ENCODE measurements around the gene PHF11.

PHF11 gene

DNA sequence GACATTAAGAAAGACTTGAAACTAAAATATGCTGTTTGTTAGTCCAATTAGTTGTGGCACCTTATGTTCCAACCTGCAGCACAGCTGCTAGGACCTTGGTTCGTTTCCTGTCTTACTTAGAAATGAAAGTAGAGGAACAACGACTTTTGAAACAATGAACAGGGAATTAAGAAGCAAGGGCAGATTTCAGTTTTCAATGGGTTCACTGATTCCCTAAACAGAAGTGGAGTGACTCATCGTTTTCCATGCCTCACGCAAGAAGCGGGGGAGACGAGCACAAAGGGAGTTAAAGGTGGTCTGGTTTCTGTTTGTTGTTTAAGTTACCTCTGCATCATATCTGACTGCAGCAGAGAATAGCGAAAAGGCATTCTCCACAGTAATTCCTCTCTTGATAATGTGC is 44.8 kb downstream of the PHF11 start:
- H3K4me1 ChIP-seq = peaks cover 41 to 72% (median 55%) of the 10 kb centered on the region in 10 experiments
- peak overlapping the region; percentile 2 to 74 (median 54); a peak in 17 of 22 replicates for H3K9ac ChIP-seq
- H4K20me1 ChIP-seq = no peaks in the 10 kb centered on the region
- H3K4me3 ChIP-seq = peak overlapping the region in 8 of 10 experiments; percentile 2 to 26 (median 12); a peak in 7 of 20 replicates
- H3K4me2 ChIP-seq = peak overlapping the region; percentile 64 to 87 (median 76)
- no peak for TF ChIP-seq Cebpa-rat (IDR thresholded peaks at IDR 0.05)
- H3K27ac ChIP-seq = peak overlapping the region; percentile 12 to 96 (median 70); a peak in 20 of 22 replicates
- H3K27me3 ChIP-seq = no peaks in the 10 kb centered on the region
- no peaks in the 10 kb centered on the region for H3K9me3 ChIP-seq (replicated peaks in 1 of 11)
- H3K36me3 ChIP-seq = peaks cover 40 to 78% (median 62%) of the 10 kb centered on the region in 11 experiments

DNA sequence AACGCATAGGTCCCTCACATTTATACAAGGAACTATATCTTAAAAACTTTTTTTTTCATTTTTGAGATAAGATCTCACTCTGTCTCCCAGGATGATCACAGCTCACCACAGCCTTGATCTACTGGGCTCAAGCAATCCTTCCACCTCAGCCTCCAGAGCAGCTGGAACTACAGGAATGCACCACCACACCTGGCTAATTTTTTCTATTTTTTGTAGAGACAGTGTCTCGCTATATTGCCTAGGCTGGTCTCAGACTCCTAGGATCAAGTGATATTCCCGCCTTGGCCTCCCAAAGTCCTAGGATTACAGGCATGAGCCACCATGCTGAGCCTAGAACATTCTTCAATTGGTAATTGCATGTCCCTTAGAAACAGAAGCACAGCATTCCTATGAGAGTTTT is 47.9 kb downstream of the PHF11 start:
- peaks cover 68 to 94% (median 82%) of the 10 kb centered on the region in 11 experiments for H3K36me3 ChIP-seq
- H3K9me3 ChIP-seq (replicated peaks in 1 of 11) = no peaks in the 10 kb centered on the region
- peaks cover 24 to 40% (median 27%) of the 10 kb centered on the region in 10 experiments for H3K4me1 ChIP-seq
- no peak overlapping the region for H3K4me3 ChIP-seq
- no peak for TF ChIP-seq Cebpa-rat (IDR thresholded peaks at IDR 0.05)
- H3K4me2 ChIP-seq = no peak overlapping the region
- H3K27ac ChIP-seq = no peak overlapping the region
- no peaks in the 10 kb centered on the region for H4K20me1 ChIP-seq
- no peaks in the 10 kb centered on the region for H3K27me3 ChIP-seq
- no peak overlapping the region for H3K9ac ChIP-seq

DNA sequence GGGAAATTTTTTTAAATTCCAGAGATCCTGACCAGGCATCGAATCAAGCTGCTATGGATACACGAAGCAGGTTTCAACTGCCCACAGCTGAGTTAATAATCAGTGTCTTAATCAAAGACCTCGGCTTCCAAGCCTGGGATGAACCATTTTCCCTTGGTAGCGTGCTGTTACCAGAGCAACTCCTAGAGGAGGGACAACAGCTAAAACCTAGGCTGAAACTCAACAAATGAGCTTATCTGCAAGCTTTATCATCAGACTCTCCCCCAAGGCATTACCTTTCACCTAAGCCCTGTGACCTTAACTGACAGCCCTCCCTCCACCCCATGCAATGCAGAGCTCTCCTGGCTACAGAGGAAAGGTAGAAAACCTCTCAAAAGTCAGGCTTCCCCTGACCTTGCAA is 49.9 kb downstream of the PHF11 start:
- TF ChIP-seq Cebpa-rat (IDR thresholded peaks at IDR 0.05) = no peak
- H3K27ac ChIP-seq = 0 out of 22 replicates have a peak overlapping the region, but pooled peaks of 1 of the 11 experiments have one; percentile 1
- no peaks in the 10 kb centered on the region for H3K9me3 ChIP-seq (replicated peaks in 1 of 11)

DNA sequence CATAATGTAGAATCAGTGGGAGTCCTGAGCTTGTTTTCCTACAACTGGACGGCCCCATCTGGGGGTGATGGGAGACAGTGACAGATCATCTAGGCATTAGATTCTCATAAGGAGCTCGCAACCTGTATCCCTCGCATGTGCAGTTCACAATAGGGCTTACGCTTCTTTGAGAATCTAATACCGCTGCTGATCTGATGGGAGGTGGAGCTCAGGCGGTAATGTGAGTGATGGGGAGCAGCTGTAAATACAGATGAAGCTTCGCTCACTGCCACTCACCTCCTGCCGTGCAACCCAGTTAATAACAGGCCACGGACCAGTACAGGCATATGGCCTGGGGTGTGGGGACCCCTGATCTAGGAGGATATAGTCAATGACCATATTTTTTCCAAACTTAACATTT is 50.8 kb downstream of the PHF11 start:
- H3K36me3 ChIP-seq = peaks cover 87 to 100% (median 97%) of the 10 kb centered on the region in 11 experiments
- H3K4me2 ChIP-seq = no peak overlapping the region
- no peak for TF ChIP-seq Cebpa-rat (IDR thresholded peaks at IDR 0.05)
- H3K4me3 ChIP-seq = no peak overlapping the region
- H3K4me1 ChIP-seq = peaks cover 0 to 11% (median 6%) of the 10 kb centered on the region in 10 experiments; a peak in 12 of 20 replicates
- no peak overlapping the region for H3K9ac ChIP-seq
- H3K9me3 ChIP-seq (replicated peaks in 1 of 11) = no peaks in the 10 kb centered on the region
- H4K20me1 ChIP-seq = no peaks in the 10 kb centered on the region
- H3K27me3 ChIP-seq = no peaks in the 10 kb centered on the region
- H3K27ac ChIP-seq = no peak overlapping the region

More for the DNA sequence above, 49.9 kb downstream of the PHF11 start:
- Histone ChIP-seq H3K4me1 (peaks cover 5 to 20% (median 7%) of the 10 kb centered on the region in 10 experiments), H3K4me2 (no peak overlapping the region), H4K20me1 (no peaks in the 10 kb centered on the region), H3K4me3 (no peak overlapping the region), H3K9ac (no peak overlapping the region), H3K27me3 (no peaks in the 10 kb centered on the region), H3K36me3 (peaks cover 87 to 99% (median 95%) of the 10 kb centered on the region in 11 experiments)

DNA sequence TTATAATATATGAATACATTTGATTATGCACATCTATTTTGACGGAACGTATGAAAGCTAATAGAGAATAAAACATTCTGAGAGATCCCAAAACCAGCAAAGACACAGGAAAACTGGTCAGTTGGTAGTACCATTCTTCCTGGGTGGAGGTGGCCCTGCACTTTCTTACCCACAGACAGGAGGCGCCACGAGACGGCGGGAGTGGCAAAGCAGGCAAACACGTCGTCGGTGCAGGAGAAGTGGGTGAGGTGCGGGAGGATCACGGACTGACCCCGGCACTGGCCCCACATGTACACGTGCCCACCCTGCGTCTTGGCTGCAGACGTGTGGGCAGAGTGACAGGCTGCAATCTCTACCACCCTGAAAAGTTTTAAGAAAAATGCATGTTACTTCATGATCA is 53.5 kb downstream of the PHF11 start:
- H3K27me3 ChIP-seq = no peaks in the 10 kb centered on the region
- no peak overlapping the region for H3K27ac ChIP-seq
- TF ChIP-seq Cebpa-rat (IDR thresholded peaks at IDR 0.05) = no peak
- no peak overlapping the region for H3K9ac ChIP-seq
- peaks cover 91 to 100% (median 98%) of the 10 kb centered on the region in 11 experiments for H3K36me3 ChIP-seq
- H3K4me1 ChIP-seq = peaks cover 0 to 7% (median 2%) of the 10 kb centered on the region in 10 experiments; a peak in 6 of 20 replicates
- no peak overlapping the region for H3K4me2 ChIP-seq
- no peak overlapping the region for H3K4me3 ChIP-seq
- H3K9me3 ChIP-seq (replicated peaks in 1 of 11) = no peaks in the 10 kb centered on the region
- H4K20me1 ChIP-seq = no peaks in the 10 kb centered on the region

DNA sequence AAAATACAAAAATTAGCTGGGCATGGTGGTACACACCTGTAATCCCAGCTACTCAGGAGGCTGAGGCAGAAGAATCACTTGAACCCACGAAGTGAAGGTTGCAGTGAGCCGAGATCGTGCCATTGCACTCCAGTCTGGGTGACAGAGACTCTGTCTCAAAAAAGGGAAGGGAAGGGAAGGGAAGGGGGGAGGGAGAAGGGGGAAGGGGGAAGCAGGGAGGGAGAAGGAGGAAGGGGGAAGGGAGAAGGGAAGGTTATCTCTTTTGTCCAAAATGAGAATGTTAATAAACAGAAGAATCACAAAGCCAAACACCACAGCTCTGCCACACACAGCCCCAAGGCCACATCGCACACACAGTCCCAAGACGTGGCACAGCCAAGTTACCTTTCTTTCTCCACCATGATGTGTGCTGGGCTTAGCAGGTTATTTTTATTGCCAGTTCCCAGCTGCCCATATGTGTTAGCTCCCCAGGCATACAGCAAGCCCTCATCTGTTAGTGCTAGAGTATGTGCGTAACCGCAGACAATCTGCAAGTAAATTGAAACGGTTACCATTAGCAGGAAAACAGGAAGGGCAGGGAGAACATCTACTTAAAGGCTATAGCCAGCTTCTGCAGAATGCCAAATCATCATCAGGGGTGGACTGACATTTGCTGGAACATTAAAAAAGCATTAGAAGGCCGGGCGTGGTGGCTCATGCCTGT is 55.3 kb downstream of the PHF11 start:
- H3K36me3 ChIP-seq = peaks cover 91 to 100% (median 97%) of the 10 kb centered on the region in 11 experiments
- H3K4me1 ChIP-seq = peaks cover 0 to 7% (median 2%) of the 10 kb centered on the region in 10 experiments; a peak in 6 of 20 replicates
- no peak overlapping the region; a peak in 1 of 22 replicates for H3K27ac ChIP-seq

DNA sequence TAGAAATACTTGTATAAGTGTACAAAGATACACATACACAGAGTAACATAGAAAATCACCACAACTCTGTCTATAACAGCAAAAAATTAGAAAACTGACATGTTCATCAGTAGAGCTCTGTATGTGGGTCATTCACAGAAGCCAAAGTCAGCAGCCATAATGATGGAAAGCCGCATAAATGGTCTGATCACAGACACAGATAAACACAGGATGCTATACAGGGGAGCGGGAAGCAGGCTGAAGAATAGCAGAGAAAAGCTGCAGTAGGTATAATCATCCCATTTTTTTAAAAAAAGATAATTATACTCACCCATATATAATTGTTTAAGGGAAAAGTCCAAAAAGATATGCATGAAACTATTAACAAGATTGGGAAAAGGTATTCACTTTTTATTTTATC is 58.1 kb downstream of the PHF11 start:
- Histone ChIP-seq H3K36me3 (peaks cover 91 to 100% (median 97%) of the 10 kb centered on the region in 11 experiments), H3K9me3 (replicated peaks in 1 of 11) (peaks cover 0 to under 1% (median 0%) of the 10 kb centered on the region in 11 experiments; a peak in 4 of 22 replicates), H3K4me3 (no peak overlapping the region), H4K20me1 (no peaks in the 10 kb centered on the region), H3K27ac (no peak overlapping the region), H3K4me1 (peaks cover 0 to 7% (median 2%) of the 10 kb centered on the region in 10 experiments; a peak in 6 of 20 replicates), H3K27me3 (no peaks in the 10 kb centered on the region), H3K4me2 (no peak overlapping the region), H3K9ac (no peak overlapping the region)
- no peak for TF ChIP-seq Cebpa-rat (IDR thresholded peaks at IDR 0.05)

More for the DNA sequence above, 55.3 kb downstream of the PHF11 start:
- Histone ChIP-seq H3K4me3 (no peak overlapping the region), H3K27me3 (no peaks in the 10 kb centered on the region), H3K9me3 (replicated peaks in 1 of 11) (no peaks in the 10 kb centered on the region), H3K9ac (no peak overlapping the region), H4K20me1 (no peaks in the 10 kb centered on the region), H3K4me2 (peak overlapping the region in 3 of 11 experiments; percentile 3 to 55 (median 29); a peak in 3 of 22 replicates)
- no peak for TF ChIP-seq Cebpa-rat (IDR thresholded peaks at IDR 0.05)

DNA sequence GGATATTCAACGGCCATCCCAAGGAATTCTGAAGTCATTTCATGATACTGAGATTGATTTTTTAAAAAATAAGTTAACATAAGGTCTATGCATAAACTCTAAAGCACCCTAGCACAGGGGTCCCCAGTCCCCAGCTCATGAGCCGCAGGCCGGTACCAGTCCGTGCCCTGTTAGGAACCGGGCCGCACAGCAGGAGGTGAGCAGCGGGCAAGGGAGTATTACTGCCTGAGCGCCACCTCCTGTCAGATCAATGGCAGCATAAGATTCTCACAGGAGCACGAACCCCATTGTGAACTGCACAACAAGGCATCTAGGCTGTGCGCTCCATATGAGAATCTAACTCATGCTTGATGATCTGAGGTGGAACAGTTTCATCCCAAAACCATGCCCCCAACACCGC is 58.6 kb downstream of the PHF11 start:
- Histone ChIP-seq H3K4me2 (no peak overlapping the region), H3K4me1 (peaks cover 0 to 7% (median 2%) of the 10 kb centered on the region in 10 experiments; a peak in 6 of 20 replicates), H3K27ac (no peak overlapping the region), H3K36me3 (peaks cover 91 to 100% (median 97%) of the 10 kb centered on the region in 11 experiments), H3K9ac (no peak overlapping the region), H4K20me1 (no peaks in the 10 kb centered on the region), H3K9me3 (replicated peaks in 1 of 11) (peaks cover 0 to 5% (median 4%) of the 10 kb centered on the region in 11 experiments; a peak in 12 of 22 replicates), H3K27me3 (no peaks in the 10 kb centered on the region), H3K4me3 (no peak overlapping the region)
- no peak for TF ChIP-seq Cebpa-rat (IDR thresholded peaks at IDR 0.05)

DNA sequence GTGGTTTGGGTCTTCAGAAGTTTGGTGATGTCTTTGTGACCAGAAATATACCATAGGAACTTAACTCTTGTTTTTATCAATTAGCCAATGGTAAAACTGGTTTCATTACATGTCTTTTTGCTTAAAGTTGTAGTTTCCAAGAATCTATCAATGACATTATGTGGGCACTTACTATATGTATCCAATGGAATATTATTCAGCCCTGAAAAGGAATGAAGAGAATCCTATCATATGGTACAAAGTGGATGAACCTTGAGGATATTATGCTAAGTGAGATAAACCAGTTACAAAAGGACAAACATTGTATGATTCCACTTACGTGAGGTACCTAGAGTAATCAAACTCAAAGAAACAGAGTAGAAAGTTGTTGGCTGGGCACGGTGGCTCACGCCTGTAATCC is 63.3 kb downstream of the PHF11 start:
- peaks cover 85 to 100% (median 98%) of the 10 kb centered on the region in 11 experiments for H3K36me3 ChIP-seq
- H3K4me3 ChIP-seq = no peak overlapping the region
- H3K27ac ChIP-seq = no peak overlapping the region
- H4K20me1 ChIP-seq = no peaks in the 10 kb centered on the region
- H3K4me2 ChIP-seq = no peak overlapping the region
- no peaks in the 10 kb centered on the region for H3K27me3 ChIP-seq
- H3K9ac ChIP-seq = no peak overlapping the region
- H3K9me3 ChIP-seq (replicated peaks in 1 of 11) = peaks cover 0 to 10% (median 4%) of the 10 kb centered on the region in 11 experiments; a peak in 12 of 22 replicates
- peaks cover 0 to 7% (median 2%) of the 10 kb centered on the region in 10 experiments; a peak in 4 of 20 replicates for H3K4me1 ChIP-seq
- no peak for TF ChIP-seq Cebpa-rat (IDR thresholded peaks at IDR 0.05)
